OCI-LY1 (cell line): ENCODE data around the gene IGFL2.

Source experiments
- CTCF ChIP-seq: fragments of 200-600 bp; sonication (generic), shearing (Covaris generic); IDR thresholded peaks from 2 replicates; pipeline ENCODE4 v1.5.1; 2017; ENCODE audit warnings: mild to moderate bottlenecking, antibody characterized with exemption, low read length, moderate library complexity, mixed read lengths
- EZH2 ChIP-seq: fragments of 200-600 bp; sonication (generic), shearing (Covaris generic); IDR thresholded peaks from 2 replicates; pipeline ENCODE4 v1.8.0; 2017; ENCODE audit warnings: borderline replicate concordance, mixed run types, mild to moderate bottlenecking, antibody characterized with exemption, low read length, moderate library complexity, mixed read lengths

- no peak for TF ChIP-seq CTCF
- no peak for TF ChIP-seq EZH2
Measured at GRCh38 chr19:46179076-46179759, 31.2 kb downstream of the IGFL2 start.
